ENCODE results near the gene NFIB. TPM values are rescaled to one million over a fixed set of nuclear protein-coding genes. Genes with fewer than 3 reads are reported as not detected.
A peak's percentile ranks its signal among the peaks of the same experiment; 100 is the strongest.

NFIB gene
- total and polyA plus RNA-seq, 10 of the 15 experiments (the other 5 are each of a cell fraction or from before 2014, with no cell fraction given): under 0.01 to 0.19 (median 0.05) TPM; not detected in 3

DNA sequence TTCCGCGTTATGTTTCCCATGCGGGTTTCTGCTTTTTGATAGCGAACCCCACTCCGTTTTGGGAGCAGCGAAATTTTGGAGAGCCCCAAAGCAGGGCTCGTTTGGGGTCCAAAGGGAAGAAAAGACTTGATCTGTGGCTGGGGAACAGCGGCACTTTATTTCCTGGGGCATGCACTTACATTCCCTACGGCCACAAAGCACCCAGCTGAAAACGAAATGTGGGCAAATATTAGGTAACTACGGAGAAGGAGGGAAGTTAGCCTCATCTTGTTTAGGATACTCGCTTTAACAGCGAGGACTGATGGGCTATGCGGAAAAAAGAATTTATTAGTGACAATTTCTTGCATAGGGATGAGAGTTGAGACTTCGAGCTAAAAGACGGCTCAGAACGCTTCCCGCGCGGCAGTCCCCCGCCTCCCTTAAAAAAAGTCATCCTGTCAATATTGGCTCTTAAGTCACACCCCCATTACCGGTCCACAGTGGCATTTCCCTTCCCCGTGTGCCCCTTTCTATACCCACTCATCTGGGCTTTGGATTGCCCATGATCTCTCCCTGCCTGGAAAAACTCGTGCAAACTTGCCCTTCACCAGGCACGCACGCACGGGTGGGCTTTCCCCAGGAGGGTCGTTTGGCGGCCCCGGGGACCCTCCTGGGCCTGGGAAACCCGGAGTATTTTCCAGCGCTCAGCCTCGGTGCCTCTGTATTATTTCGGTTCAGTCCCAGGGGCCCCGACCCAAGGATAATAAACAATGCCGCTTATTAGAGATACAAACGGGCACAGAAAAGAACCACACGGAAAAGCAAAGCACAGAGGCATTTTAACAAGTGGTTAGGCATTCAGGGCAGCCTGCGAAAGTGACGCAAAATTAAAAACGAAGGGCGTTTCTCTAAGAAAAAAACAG lies 35.8 kb upstream of the NFIB start:
- in situ Hi-C loops (cut with MboI) (loop anchor here (5.0 kb wide), 1 partner anchor 927 kb away; no protein-coding TSS in a partner anchor), intact Hi-C loops (cut with micrococcal nuclease; ENCODE audit: unreplicated experiment) (loop anchor here (5.0 to 10.0 kb wide), 2 partner anchors 55 to 997 kb away; no protein-coding TSS in a partner anchor)
- no peak for ATAC-seq
- ChIA-PET SMC1A (ENCODE audit: uncharacterized antibody, unreplicated experiment) (interaction anchor here (0.7 kb wide), 1 partner anchor 13 kb away, joined by 3 read pairs; no protein-coding TSS in a partner anchor), CTCF (no interaction called here), POLR2A (no interaction called here), RAD21 (ENCODE audit: unreplicated experiment) (no interaction called here)
- Histone ChIP-seq H4K20me1 (ENCODE audit: control insufficient read depth, insufficient read depth) (no peaks in the 10 kb centered on the region), H3K27me3 (replicated peaks in 1 of 2; ENCODE audit: control insufficient read depth in 2 of 2, insufficient read depth in 2 of 2, low read length in 1 of 2) (peaks cover 21 to 37% of the 10 kb centered on the region in 2 experiments), H3K36me3 (ENCODE audit: control insufficient read depth in 2 of 2, insufficient read depth in 2 of 2, low read length in 1 of 2) (no peaks in the 10 kb centered on the region), H3K4me2 (ENCODE audit: control insufficient read depth, insufficient read depth) (no peak overlapping the region), H3K9ac (ENCODE audit: control insufficient read depth, insufficient read depth, low read length) (no peak overlapping the region), H3K9me3 (replicated peaks; ENCODE audit: control insufficient read depth, insufficient read depth, low read length) (no peaks in the 10 kb centered on the region; the same call in 2 of the 3 replicates), H3K27ac (ENCODE audit: control insufficient read depth, insufficient read depth) (no peak overlapping the region), H2AFZ (ENCODE audit: control insufficient read depth, low read depth, low read length) (no peak overlapping the region), H3K79me2 (ENCODE audit: control insufficient read depth, insufficient read depth, low read length) (no peaks in the 10 kb centered on the region), H3K4me3 (no peak overlapping the region), H3K4me1 (ENCODE audit: control insufficient read depth, insufficient read depth, low read length) (no peaks in the 10 kb centered on the region)
- WGBS (ENCODE audit: insufficient coverage, insufficient replicate concordance, low lambda C conversion rate, missing lambda C conversion rate): 8% methylated on average over 42 of the region's 42 CpGs
- no TSS peak for BruUV-seq (replicated peaks)
- DNase-seq (ENCODE audit: low read depth, low spot score): no peak
- FAIRE-seq: no peak
- TF ChIP-seq, protein P1, sequence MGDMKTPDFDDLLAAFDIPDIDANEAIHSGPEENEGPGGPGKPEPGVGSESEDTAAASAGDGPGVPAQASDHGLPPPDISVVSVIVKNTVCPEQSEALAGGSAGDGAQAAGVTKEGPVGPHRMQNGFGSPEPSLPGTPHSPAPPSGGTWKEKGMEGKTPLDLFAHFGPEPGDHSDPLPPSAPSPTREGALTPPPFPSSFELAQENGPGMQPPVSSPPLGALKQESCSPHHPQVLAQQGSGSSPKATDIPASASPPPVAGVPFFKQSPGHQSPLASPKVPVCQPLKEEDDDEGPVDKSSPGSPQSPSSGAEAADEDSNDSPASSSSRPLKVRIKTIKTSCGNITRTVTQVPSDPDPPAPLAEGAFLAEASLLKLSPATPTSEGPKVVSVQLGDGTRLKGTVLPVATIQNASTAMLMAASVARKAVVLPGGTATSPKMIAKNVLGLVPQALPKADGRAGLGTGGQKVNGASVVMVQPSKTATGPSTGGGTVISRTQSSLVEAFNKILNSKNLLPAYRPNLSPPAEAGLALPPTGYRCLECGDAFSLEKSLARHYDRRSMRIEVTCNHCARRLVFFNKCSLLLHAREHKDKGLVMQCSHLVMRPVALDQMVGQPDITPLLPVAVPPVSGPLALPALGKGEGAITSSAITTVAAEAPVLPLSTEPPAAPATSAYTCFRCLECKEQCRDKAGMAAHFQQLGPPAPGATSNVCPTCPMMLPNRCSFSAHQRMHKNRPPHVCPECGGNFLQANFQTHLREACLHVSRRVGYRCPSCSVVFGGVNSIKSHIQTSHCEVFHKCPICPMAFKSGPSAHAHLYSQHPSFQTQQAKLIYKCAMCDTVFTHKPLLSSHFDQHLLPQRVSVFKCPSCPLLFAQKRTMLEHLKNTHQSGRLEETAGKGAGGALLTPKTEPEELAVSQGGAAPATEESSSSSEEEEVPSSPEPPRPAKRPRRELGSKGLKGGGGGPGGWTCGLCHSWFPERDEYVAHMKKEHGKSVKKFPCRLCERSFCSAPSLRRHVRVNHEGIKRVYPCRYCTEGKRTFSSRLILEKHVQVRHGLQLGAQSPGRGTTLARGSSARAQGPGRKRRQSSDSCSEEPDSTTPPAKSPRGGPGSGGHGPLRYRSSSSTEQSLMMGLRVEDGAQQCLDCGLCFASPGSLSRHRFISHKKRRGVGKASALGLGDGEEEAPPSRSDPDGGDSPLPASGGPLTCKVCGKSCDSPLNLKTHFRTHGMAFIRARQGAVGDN (IDR thresholded peaks at IDR 0.05): no peak
- peak; percentile 15 for TF ChIP-seq SUZ12 (IDR thresholded peaks at IDR 0.05; ENCODE audit: unreplicated experiment)
- TF ChIP-seq, protein P2, sequence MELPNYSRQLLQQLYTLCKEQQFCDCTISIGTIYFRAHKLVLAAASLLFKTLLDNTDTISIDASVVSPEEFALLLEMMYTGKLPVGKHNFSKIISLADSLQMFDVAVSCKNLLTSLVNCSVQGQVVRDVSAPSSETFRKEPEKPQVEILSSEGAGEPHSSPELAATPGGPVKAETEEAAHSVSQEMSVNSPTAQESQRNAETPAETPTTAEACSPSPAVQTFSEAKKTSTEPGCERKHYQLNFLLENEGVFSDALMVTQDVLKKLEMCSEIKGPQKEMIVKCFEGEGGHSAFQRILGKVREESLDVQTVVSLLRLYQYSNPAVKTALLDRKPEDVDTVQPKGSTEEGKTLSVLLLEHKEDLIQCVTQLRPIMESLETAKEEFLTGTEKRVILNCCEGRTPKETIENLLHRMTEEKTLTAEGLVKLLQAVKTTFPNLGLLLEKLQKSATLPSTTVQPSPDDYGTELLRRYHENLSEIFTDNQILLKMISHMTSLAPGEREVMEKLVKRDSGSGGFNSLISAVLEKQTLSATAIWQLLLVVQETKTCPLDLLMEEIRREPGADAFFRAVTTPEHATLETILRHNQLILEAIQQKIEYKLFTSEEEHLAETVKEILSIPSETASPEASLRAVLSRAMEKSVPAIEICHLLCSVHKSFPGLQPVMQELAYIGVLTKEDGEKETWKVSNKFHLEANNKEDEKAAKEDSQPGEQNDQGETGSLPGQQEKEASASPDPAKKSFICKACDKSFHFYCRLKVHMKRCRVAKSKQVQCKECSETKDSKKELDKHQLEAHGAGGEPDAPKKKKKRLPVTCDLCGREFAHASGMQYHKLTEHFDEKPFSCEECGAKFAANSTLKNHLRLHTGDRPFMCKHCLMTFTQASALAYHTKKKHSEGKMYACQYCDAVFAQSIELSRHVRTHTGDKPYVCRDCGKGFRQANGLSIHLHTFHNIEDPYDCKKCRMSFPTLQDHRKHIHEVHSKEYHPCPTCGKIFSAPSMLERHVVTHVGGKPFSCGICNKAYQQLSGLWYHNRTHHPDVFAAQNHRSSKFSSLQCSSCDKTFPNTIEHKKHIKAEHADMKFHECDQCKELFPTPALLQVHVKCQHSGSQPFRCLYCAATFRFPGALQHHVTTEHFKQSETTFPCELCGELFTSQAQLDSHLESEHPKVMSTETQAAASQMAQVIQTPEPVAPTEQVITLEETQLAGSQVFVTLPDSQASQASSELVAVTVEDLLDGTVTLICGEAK (IDR thresholded peaks at IDR 0.05; ENCODE audit: borderline replicate concordance): no peak

Data from GM12878 (cell line).